OCI-LY3 (cell line): Measurements from ENCODE around the gene GAA.

Source experiments
- H2AFZ ChIP-seq: fragments of 200-600, 300-600 bp; shearing (Covaris generic); 2 replicates; pipeline ENCODE4 v1.6.0; 2014; ENCODE audit warnings: antibody characterized with exemption, low read depth, low read length
- H3K27ac ChIP-seq: fragments of 200-600, 300-600 bp; sonication (generic); 2 replicates; pipeline ENCODE4 v1.5.1; 2014; ENCODE audit warnings: mild to moderate bottlenecking, low read length, moderate library complexity, mixed read lengths
- H3K27me3 ChIP-seq: fragments of 200-600, 300-600 bp; sonication (generic); 2 replicates; pipeline ENCODE4 v1.6.1; 2014; ENCODE audit warnings: low read depth, low read length, mixed read lengths
- H3K36me3 ChIP-seq: fragments of 200-600, 300-600 bp; sonication (generic); replicated peaks from 2 replicates; pipeline ENCODE3; 2014; ENCODE audit warnings: low read depth, low read length, mixed read lengths
- H3K4me1 ChIP-seq: fragments of 300-600, 200-600 bp; sonication (generic); 2 replicates; pipeline ENCODE4 v1.6.1; 2014; ENCODE audit warnings: low read length, mixed read lengths
- H3K4me2 ChIP-seq: fragments of 200-600, 300-600 bp; sonication (generic); 2 replicates; pipeline ENCODE4 v1.6.1; 2014; ENCODE audit warnings: low read length, mixed read lengths
- H3K4me3 ChIP-seq: fragments of 300-600, 200-600 bp; sonication (generic); 2 replicates; pipeline ENCODE4 v1.5.1; 2014; ENCODE audit warnings: antibody characterized with exemption, mild to moderate bottlenecking, low read length, moderate library complexity
- H3K79me2 ChIP-seq: fragments of 300-600, 200-600 bp; shearing (Covaris generic); 2 replicates; pipeline ENCODE4 v1.6.1; 2014; ENCODE audit warnings: mild to moderate bottlenecking, low read length, mixed read lengths
- H3K9ac ChIP-seq: fragments of 300-600, 200-600 bp; shearing (Covaris generic); 2 replicates; pipeline ENCODE4 v1.6.0; 2014; ENCODE audit warnings: mild to moderate bottlenecking, low read length, moderate library complexity
- H3K9me3 ChIP-seq: fragments of 200-600, 300-600 bp; shearing (Covaris generic); 2 replicates; pipeline ENCODE4 v1.6.1; 2014; ENCODE audit warnings: low read length, mixed read lengths; ENCODE audit not compliant: insufficient read depth
- H4K20me1 ChIP-seq: fragments of 200-600, 300-600 bp; sonication (generic); 2 replicates; pipeline ENCODE4 v1.6.1; 2016; ENCODE audit warnings: low read length, mixed read lengths; ENCODE audit not compliant: insufficient read depth
- CTCF ChIP-seq: fragments of 200-600, 300-600 bp; sonication (generic); IDR thresholded peaks from 2 replicates; pipeline ENCODE4 v1.5.1; 2014; ENCODE audit warnings: antibody characterized with exemption, low read length, low read depth
- EZH2phosphoT487 ChIP-seq: fragments of 200-600 bp; shearing (Covaris generic); IDR thresholded peaks from 2 replicates; pipeline ENCODE4 v1.6.1; 2018; ENCODE audit warnings: antibody characterized with exemption, mixed run types, low read depth

The GAA gene

DNA sequence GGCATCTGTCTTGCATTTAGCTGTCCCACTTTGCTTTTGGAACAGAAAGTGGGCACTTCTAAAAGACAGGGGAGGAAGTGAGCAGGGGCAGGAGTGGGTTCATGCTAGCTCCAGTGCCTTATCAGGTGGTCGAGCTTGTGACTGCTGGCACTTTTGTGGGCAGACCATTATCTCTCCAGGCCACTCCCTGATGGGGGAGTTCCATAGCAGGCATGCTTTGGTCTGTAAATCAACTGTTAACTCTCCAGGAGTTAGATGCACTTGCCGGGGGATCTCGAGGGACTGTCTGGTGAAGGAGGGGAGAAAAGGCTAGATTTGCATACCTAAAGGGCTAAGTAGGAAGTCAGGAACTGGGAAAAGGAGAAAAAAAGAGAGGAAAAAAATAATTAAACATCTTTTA lies 59.2 kb downstream of the GAA start:
- Histone ChIP-seq H3K4me3 (no peak overlapping the region), H3K9me3 (no peaks in the 10 kb centered on the region), H3K36me3 (no peaks in the 10 kb centered on the region), H3K79me2 (no peaks in the 10 kb centered on the region), H3K4me2 (no peak overlapping the region), H2AFZ (no peak overlapping the region), H3K9ac (no peak overlapping the region), H3K27ac (no peak overlapping the region), H3K27me3 (peaks cover 10% of the 10 kb centered on the region), H3K4me1 (no peaks in the 10 kb centered on the region), H4K20me1 (no peaks in the 10 kb centered on the region)
- TF ChIP-seq CTCF = no peak
- TF ChIP-seq EZH2phosphoT487 = no peak

GRCh38 chr17:80163336-80163735 lies 62.0 kb downstream of the GAA start:
- Histone ChIP-seq H3K4me1 (no peaks in the 10 kb centered on the region), H3K27me3 (peaks cover 10% of the 10 kb centered on the region), H4K20me1 (no peaks in the 10 kb centered on the region), H3K9me3 (no peaks in the 10 kb centered on the region), H3K36me3 (no peaks in the 10 kb centered on the region), H3K79me2 (no peaks in the 10 kb centered on the region), H3K4me3 (no peak overlapping the region), H3K4me2 (no peak overlapping the region), H3K27ac (no peak overlapping the region), H2AFZ (no peak overlapping the region), H3K9ac (no peak overlapping the region)
- TF ChIP-seq CTCF = no peak
- no peak for TF ChIP-seq EZH2phosphoT487

- no peak overlapping the region for H3K27ac ChIP-seq
- no peaks in the 10 kb centered on the region for H3K79me2 ChIP-seq
- no peak overlapping the region for H3K9ac ChIP-seq
- H3K9me3 ChIP-seq = no peaks in the 10 kb centered on the region
- H2AFZ ChIP-seq = no peak overlapping the region
- H4K20me1 ChIP-seq = no peaks in the 10 kb centered on the region
- H3K4me1 ChIP-seq = no peaks in the 10 kb centered on the region
- no peak overlapping the region for H3K4me2 ChIP-seq
- TF ChIP-seq CTCF (no peak), EZH2phosphoT487 (no peak)
- H3K4me3 ChIP-seq = no peak overlapping the region
- no peaks in the 10 kb centered on the region for H3K36me3 ChIP-seq
- H3K27me3 ChIP-seq = peaks cover 10% of the 10 kb centered on the region
Measured at GRCh38 chr17:80164185-80164584, 62.8 kb downstream of the GAA start.

DNA sequence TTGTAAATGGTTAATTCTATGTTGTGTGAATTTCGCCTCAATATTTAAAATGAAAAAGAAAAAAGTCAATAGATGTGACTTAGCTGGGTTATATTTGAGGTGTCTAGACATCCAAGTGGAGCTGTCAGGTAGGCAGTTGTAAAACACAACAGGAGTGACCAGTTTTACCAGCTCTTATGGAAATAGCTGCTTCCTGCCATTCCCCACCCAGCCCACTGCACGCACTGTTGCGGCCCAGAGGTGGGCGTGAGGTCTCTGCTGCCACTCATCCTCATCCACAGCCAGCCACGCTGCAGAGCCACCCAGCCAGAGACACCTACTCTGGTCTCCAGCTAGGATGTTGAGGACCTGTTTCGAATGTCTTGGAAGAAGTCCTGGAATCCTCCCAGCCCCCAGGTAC lies 65.1 kb downstream of the GAA start:
- Histone ChIP-seq H3K9me3 (no peaks in the 10 kb centered on the region), H2AFZ (no peak overlapping the region), H3K27ac (no peak overlapping the region), H3K9ac (no peak overlapping the region), H3K4me1 (no peaks in the 10 kb centered on the region), H3K79me2 (no peaks in the 10 kb centered on the region), H3K4me2 (no peak overlapping the region), H3K4me3 (no peak overlapping the region), H3K27me3 (peaks cover 14% of the 10 kb centered on the region), H3K36me3 (no peaks in the 10 kb centered on the region), H4K20me1 (no peaks in the 10 kb centered on the region)
- TF ChIP-seq EZH2phosphoT487 = no peak
- TF ChIP-seq CTCF = no peak
